ENCODE data around the gene NKPD1. TPM values are rescaled to one million over a fixed set of nuclear protein-coding genes. Genes with fewer than 3 reads are reported as not detected.

The NKPD1 gene
- polyA plus RNA-seq, 1 of the 3 experiments (the other 2 are of a cell fraction): 0.12 TPM

GRCh38 chr19:45178262-45179071, 17.7 kb upstream of the NKPD1 start, which contains the start of gene BLOC1S3 (continued):
- TF ChIP-seq, protein P1, sequence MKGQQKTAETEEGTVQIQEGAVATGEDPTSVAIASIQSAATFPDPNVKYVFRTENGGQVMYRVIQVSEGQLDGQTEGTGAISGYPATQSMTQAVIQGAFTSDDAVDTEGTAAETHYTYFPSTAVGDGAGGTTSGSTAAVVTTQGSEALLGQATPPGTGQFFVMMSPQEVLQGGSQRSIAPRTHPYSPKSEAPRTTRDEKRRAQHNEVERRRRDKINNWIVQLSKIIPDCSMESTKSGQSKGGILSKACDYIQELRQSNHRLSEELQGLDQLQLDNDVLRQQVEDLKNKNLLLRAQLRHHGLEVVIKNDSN (IDR thresholded peaks at IDR 0.05; ENCODE audit: borderline replicate concordance, low read depth): peak; percentile 94
- TF ChIP-seq TEAD4 (IDR thresholded peaks at IDR 0.05; ENCODE audit: borderline replicate concordance, insufficient read depth) (no peak), ELF1 (IDR thresholded peaks at IDR 0.05) (peak; percentile 96), NRF1 (IDR thresholded peaks at IDR 0.05; ENCODE audit: low read depth, low read length) (peak; percentile 70), YY1 (IDR thresholded peaks at IDR 0.05; ENCODE audit: low read depth) (0 out of 2 replicates have a peak, but pooled peaks have one; percentile 9), RCOR1 (IDR thresholded peaks at IDR 0.05; ENCODE audit: low read length) (no peak), FOSL2 (IDR thresholded peaks at IDR 0.05; ENCODE audit: borderline replicate concordance, low read depth) (no peak), SIN3A (IDR thresholded peaks at IDR 0.05; ENCODE audit: borderline replicate concordance, low read depth, low read length) (peak; percentile 93), REST (IDR thresholded peaks at IDR 0.05; ENCODE audit: low read depth, low read length) (no peak), RXRA (IDR thresholded peaks at IDR 0.05; ENCODE audit: borderline replicate concordance, low read depth) (no peak), RFX5 (IDR thresholded peaks at IDR 0.05; ENCODE audit: low read length) (peak; percentile 100), PBX3 (IDR thresholded peaks at IDR 0.05) (peak; percentile 93), TCF12 (IDR thresholded peaks at IDR 0.05) (no peak), JUND (IDR thresholded peaks at IDR 0.05) (no peak), FOXM1 (IDR thresholded peaks at IDR 0.05; ENCODE audit: low read depth) (no peak)
- TF ChIP-seq, protein P2, sequence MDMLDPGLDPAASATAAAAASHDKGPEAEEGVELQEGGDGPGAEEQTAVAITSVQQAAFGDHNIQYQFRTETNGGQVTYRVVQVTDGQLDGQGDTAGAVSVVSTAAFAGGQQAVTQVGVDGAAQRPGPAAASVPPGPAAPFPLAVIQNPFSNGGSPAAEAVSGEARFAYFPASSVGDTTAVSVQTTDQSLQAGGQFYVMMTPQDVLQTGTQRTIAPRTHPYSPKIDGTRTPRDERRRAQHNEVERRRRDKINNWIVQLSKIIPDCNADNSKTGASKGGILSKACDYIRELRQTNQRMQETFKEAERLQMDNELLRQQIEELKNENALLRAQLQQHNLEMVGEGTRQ (IDR thresholded peaks at IDR 0.05; ENCODE audit: borderline replicate concordance, low read depth, low read length): peak; percentile 62
- TF ChIP-seq, protein P3, sequence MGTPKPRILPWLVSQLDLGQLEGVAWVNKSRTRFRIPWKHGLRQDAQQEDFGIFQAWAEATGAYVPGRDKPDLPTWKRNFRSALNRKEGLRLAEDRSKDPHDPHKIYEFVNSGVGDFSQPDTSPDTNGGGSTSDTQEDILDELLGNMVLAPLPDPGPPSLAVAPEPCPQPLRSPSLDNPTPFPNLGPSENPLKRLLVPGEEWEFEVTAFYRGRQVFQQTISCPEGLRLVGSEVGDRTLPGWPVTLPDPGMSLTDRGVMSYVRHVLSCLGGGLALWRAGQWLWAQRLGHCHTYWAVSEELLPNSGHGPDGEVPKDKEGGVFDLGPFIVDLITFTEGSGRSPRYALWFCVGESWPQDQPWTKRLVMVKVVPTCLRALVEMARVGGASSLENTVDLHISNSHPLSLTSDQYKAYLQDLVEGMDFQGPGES (IDR thresholded peaks at IDR 0.05; ENCODE audit: low read depth, low read length): peak; percentile 66
